ENCODE data around the gene LSM6.

Gene LSM6

DNA sequence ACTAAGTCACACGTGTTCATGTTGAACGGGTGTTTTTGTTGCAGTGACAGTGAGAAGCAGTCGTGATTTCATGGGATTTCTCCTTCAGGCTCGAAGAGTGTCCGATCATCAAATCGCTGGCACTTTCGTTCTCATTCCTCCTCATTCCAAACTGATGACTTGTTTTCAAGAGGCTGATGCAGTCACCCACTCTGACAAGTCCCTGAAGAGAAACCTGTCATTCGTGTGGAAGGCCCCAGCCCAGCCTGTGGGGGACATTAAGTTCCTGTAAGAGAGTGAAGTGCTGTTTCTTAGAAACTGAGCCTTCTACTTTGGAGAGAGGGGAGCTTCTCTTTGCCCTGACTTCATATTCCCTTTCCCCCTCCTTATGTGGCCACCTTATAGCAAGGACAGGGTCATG, 46.8 kb downstream of the LSM6 start:
- TF ChIP-seq, protein P1, sequence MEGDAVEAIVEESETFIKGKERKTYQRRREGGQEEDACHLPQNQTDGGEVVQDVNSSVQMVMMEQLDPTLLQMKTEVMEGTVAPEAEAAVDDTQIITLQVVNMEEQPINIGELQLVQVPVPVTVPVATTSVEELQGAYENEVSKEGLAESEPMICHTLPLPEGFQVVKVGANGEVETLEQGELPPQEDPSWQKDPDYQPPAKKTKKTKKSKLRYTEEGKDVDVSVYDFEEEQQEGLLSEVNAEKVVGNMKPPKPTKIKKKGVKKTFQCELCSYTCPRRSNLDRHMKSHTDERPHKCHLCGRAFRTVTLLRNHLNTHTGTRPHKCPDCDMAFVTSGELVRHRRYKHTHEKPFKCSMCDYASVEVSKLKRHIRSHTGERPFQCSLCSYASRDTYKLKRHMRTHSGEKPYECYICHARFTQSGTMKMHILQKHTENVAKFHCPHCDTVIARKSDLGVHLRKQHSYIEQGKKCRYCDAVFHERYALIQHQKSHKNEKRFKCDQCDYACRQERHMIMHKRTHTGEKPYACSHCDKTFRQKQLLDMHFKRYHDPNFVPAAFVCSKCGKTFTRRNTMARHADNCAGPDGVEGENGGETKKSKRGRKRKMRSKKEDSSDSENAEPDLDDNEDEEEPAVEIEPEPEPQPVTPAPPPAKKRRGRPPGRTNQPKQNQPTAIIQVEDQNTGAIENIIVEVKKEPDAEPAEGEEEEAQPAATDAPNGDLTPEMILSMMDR (IDR thresholded peaks at IDR 0.05; ENCODE audit: borderline replicate concordance, insufficient read depth, low read depth, low read length) = no peak
- no peak overlapping the region for H3K4me3 ChIP-seq (ENCODE audit: low read depth, low read length)

DNA sequence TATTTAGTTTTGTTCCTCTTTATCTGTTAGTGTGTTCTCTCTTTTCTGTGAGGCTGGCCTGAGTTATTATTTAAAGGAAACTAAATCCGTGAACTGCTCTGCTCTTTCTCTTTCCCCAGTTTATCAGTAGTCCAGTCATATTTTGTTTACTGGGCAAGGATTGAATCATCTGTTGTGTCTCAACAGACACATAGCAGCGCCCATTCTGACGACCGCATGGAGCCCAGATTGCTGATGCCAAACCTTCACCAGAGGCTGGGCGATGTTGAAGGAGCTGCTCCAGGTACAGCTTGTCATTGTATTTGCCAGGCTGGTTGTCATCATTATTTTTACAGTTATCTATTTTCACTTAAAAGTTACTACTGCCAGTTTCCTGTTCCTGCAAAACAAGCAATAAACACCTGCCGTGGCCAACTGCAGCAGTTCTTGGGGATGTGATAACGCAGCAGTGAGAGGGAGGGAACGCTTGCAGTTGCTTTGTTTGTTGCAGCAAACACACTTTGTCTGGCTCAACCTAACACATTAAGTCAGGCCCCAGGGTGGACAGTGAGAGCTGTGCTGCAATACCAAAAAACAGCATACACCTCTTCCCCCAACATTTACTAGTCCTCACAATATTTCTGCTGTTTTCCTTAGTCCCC, 48.9 kb downstream of the LSM6 start:
- TF ChIP-seq, protein P1 (IDR thresholded peaks at IDR 0.05; ENCODE audit: borderline replicate concordance, insufficient read depth, low read depth, low read length) = no peak
- H3K4me3 ChIP-seq (ENCODE audit: low read depth, low read length) = no peak overlapping the region

DNA sequence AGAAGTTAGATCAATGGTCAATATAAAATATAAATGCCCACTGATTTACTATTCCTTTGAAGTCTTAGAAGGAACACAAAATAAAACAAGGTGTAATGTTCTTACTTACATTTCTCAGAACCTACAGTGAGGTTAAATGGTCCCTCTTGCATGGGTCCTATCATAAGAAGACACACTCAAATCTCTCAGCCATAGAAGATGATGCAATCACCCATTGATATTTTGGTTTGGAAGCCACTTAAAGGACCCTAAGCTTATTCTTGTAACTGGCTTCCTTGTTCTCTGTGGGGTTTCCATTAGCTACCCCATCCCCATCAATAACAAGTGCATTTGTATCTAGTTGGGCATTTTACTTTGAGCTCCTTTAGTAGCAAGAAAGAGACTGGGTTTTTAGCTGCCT, 53.9 kb downstream of the LSM6 start:
- TF ChIP-seq, protein P1 (IDR thresholded peaks at IDR 0.05; ENCODE audit: borderline replicate concordance, insufficient read depth, low read depth, low read length) = no peak
- no peak overlapping the region for H3K4me3 ChIP-seq (ENCODE audit: low read depth, low read length)

DNA sequence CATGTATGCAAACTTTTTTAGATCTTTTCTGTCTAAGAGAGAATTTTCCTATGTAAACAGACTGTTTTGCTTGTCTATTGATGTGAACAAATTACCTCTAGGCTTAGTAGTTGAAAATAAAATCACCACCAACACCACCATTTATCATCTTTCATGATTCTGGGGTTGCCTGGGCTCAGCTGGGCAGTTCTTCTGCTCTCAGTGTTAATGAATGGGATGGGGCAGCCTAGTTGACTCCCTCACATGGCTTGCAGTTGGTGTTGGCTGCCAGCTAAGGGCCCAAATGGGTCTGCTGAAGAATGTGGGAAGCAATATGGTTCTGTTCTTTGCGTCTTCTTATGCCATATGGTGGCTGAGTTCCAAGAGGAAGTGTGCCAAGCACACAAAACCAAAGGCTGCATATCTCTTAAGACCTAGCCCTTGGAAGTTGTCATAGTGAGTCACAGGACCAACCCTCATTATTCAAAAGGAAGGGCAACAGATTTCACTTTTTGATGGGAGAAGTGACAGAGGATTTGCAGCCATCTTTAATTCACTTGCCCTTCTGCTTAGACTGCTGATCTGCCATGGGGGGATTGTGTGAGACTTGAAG, 56.7 kb downstream of the LSM6 start:
- no peak overlapping the region for H3K4me3 ChIP-seq (ENCODE audit: low read depth, low read length)
- TF ChIP-seq, protein P1 (IDR thresholded peaks at IDR 0.05; ENCODE audit: borderline replicate concordance, insufficient read depth, low read depth, low read length) = no peak

DNA sequence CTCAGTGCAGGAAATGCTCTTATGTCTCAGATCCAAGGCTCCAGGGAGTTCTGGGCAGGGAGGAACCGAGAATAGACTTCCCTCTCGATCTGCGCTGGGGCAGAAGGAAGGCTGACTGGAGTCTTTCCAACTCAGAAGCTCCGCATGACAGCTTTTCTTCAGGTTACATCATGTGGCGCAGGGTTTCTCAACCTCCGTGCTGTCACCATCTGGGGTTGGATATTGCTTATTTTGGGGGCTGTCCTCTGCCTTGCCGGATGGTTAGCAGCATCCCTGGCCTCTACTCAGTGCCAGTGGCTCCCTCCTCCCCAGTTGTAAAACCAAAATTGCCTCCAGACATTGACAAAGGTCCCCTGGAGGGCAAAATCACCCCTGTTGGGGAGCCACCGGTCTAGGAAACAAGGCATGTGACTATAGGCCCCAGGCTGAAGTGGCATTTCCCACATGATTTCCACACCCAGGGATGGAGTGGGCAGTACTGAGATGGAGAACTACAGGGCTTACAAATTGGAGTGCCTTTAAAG, 60.2 kb downstream of the LSM6 start:
- H3K4me3 ChIP-seq (ENCODE audit: low read depth, low read length) = no peak overlapping the region
- TF ChIP-seq, protein P1 (IDR thresholded peaks at IDR 0.05; ENCODE audit: borderline replicate concordance, insufficient read depth, low read depth, low read length) = no peak

DNA sequence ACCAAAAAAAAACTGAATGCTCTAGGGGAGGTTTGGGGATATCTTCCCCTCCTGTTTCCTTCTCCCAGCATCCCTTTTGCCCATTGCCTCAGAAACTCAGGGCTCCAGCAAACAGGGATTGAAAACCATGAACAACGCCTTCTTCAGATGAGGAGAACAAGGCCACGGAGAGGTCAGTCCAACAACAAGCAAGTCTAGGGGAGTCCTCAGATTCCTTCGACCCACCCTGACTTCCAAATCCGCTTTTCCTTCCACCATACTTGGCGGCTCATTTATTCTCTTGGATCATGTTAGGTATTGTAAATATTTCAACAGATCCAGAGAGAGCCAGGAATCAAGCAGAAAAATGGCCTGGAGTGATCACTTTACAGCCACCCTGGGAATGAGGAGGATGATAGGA, 60.7 kb downstream of the LSM6 start:
- no peak overlapping the region for H3K4me3 ChIP-seq (ENCODE audit: low read depth, low read length)
- TF ChIP-seq, protein P1 (IDR thresholded peaks at IDR 0.05; ENCODE audit: borderline replicate concordance, insufficient read depth, low read depth, low read length) = no peak

DNA sequence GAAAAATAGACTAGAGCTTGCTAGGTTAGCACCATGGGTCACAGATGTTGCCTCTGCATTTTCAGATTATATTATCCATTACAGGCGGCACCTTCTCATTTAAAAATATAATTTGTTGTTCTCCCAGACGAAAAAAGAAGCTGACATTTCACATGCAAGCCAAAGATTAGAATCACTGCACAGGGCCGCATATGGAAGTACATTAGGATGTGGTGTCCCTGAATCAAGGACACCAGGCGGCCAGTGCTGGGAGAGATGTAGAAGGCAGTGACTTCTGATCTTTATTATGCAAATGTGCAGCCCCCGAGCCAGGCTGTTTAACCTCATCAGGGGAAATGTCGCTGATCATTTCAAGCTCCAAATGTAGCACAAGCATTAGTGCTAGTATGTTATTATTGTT, 61.6 kb downstream of the LSM6 start:
- H3K4me3 ChIP-seq (ENCODE audit: low read depth, low read length) = no peak overlapping the region
- TF ChIP-seq, protein P1 (IDR thresholded peaks at IDR 0.05; ENCODE audit: borderline replicate concordance, insufficient read depth, low read depth, low read length) = no peak
